ENCODE measurements around the gene CDRT15. TPM values are rescaled to one million over a fixed set of nuclear protein-coding genes. Genes with fewer than 3 reads are reported as not detected.

Gene CDRT15
- total RNA-seq, 4 donors from 2014 or later, result not detected

GRCh38 chr17:14196377-14196997 is 40.2 kb downstream of the CDRT15 start:
- no peak for TF ChIP-seq CTCF (IDR thresholded peaks at IDR 0.05; ENCODE audit: low read depth)

Other genes starting within 250 kb of the CDRT15 start
- 10 to 100 TPM; 13.9 to 25.9 (median 15.8) TPM for gene COX10, start 167.4 kb downstream of the CDRT15 start, total RNA-seq
- 1 to 10 TPM in 3 of 4 donors, under 1 TPM in 1; 0.66 to 2.4 (median 1.1) TPM for gene HS3ST3B1, start 64.2 kb upstream of the CDRT15 start, total RNA-seq

All from subcutaneous adipose tissue (tissue), 4 donors.